Measurements from ENCODE around the gene MBD3.

DNA sequence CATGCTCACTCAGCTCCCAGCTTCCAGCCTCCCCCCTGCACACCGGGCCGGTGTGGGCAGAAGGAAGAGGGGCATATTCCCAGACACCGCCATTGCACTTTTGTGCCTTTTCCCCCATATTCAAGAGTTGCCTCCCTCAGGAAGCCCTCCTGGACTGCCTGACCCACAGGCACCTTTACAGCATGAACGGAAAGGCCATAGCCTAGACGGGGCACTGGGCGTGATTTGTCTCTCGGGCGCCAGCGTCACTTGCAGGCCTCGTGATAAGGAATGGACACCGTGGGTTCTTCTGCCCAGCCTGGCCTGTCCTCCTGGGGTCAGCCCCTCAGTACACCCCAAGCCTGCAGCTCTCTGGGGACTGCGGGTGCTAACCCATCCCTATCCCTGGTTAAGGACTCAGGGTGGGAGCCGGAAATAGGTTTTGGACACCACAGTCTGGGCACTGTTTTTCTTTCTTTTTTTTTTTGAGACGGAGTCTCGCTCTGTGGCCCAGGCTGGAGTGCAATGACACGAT, 13.5 kb upstream of the MBD3 start:
- TF ChIP-seq EZH2phosphoT487 (IDR thresholded peaks at IDR 0.05; ENCODE audit: insufficient read depth, low read depth) = no peak
- TF ChIP-seq EZH2 (IDR thresholded peaks at IDR 0.05; ENCODE audit: insufficient read depth, poor library complexity, severe bottlenecking) = no peak

All from GM23248 (cell line).